Mesodermal cell (in vitro differentiated cells): ENCODE results near the gene WDR5.

Experiments used
- H3K27ac ChIP-seq: 2 replicates; pipeline ENCODE4 v1.7.0; 2013; ENCODE audit warnings: mild to moderate bottlenecking, low read depth, low read length, moderate library complexity; ENCODE audit not compliant: severe bottlenecking
- H3K36me3 ChIP-seq: 2 replicates; pipeline ENCODE4 v1.7.1; 2013; ENCODE audit warnings: mild to moderate bottlenecking, low read length, moderate library complexity; ENCODE audit not compliant: control insufficient read depth, insufficient read depth
- H3K4me1 ChIP-seq: one replicate; pipeline ENCODE4 v1.7.1; 2013; ENCODE audit warnings: mild to moderate bottlenecking, low read length; ENCODE audit not compliant: insufficient read depth, control insufficient read depth, poor library complexity, severe bottlenecking
- H3K4me3 ChIP-seq: 2 replicates; pipeline ENCODE4 v1.7.0; 2013; ENCODE audit warnings: low read length, control low read depth, mild to moderate bottlenecking; ENCODE audit not compliant: insufficient read depth, poor library complexity, severe bottlenecking; ENCODE audit errors: extremely low read depth
- H3K9me3 ChIP-seq: 2 replicates; pipeline ENCODE4 v1.7.1; 2013; ENCODE audit warnings: mild to moderate bottlenecking, low read length, moderate library complexity; ENCODE audit not compliant: control insufficient read depth
- WGBS, 2 experiments: methylation state at CpG; one replicate each; pipeline ENCODE4 v1.1.5; 2013; ENCODE audit warnings: missing lambda C conversion rate in 2 of 2; ENCODE audit not compliant: insufficient coverage in 2 of 2; 5-methylcytosine and 5-hydroxymethylcytosine counted together

Gene WDR5

GRCh38 chr9:134175291-134175807 is 39.5 kb downstream of the WDR5 start:
- peaks cover 3% of the 10 kb centered on the region for H3K4me1 ChIP-seq
- H3K9me3 ChIP-seq, result no peaks in the 10 kb centered on the region
- H3K36me3 ChIP-seq, result no peaks in the 10 kb centered on the region
- no peak overlapping the region for H3K27ac ChIP-seq
- WGBS, 2 experiments, result 84 to 85% methylated on average over 6 to 9 of the region's 20 CpGs
- H3K4me3 ChIP-seq, result no peak overlapping the region

GRCh38 chr9:134175808-134176598 is 40.1 kb downstream of the WDR5 start:
- H3K36me3 ChIP-seq, result no peaks in the 10 kb centered on the region
- peaks cover 3% of the 10 kb centered on the region for H3K4me1 ChIP-seq
- no peaks in the 10 kb centered on the region for H3K9me3 ChIP-seq
- H3K4me3 ChIP-seq, result no peak overlapping the region
- 85 to 87% methylated on average over 29 to 34 of the region's 35 CpGs for WGBS, 2 experiments
- no peak overlapping the region for H3K27ac ChIP-seq

GRCh38 chr9:134176599-134176968 is 40.7 kb downstream of the WDR5 start:
- no peak overlapping the region for H3K27ac ChIP-seq
- H3K36me3 ChIP-seq, result no peaks in the 10 kb centered on the region
- peaks cover 3% of the 10 kb centered on the region for H3K4me1 ChIP-seq
- WGBS, 2 experiments, result 64 to 65% methylated on average over 3 to 4 of the region's 6 CpGs
- no peaks in the 10 kb centered on the region for H3K9me3 ChIP-seq
- H3K4me3 ChIP-seq, result no peak overlapping the region

- no peak overlapping the region for H3K4me3 ChIP-seq
- no peak overlapping the region for H3K27ac ChIP-seq
- no CpG with 5 or more reads among the region's 17 CpGs for WGBS, 2 experiments
- H3K36me3 ChIP-seq, result no peaks in the 10 kb centered on the region
- peaks cover 3% of the 10 kb centered on the region for H3K4me1 ChIP-seq
- no peaks in the 10 kb centered on the region for H3K9me3 ChIP-seq
Measured at GRCh38 chr9:134177186-134177585, 41.3 kb downstream of the WDR5 start.

- 84 to 85% methylated on average over 16 to 19 of the region's 28 CpGs for WGBS, 2 experiments
- H3K36me3 ChIP-seq, result no peaks in the 10 kb centered on the region
- no peak overlapping the region for H3K27ac ChIP-seq
- H3K4me1 ChIP-seq, result peaks cover 3% of the 10 kb centered on the region
- no peak overlapping the region for H3K4me3 ChIP-seq
- no peaks in the 10 kb centered on the region for H3K9me3 ChIP-seq
Measured at GRCh38 chr9:134177624-134178393, 41.9 kb downstream of the WDR5 start.

GRCh38 chr9:134178394-134178767 is 42.5 kb downstream of the WDR5 start:
- WGBS, 2 experiments, result 86 to 92% methylated on average over 9 of the region's 9 CpGs
- Histone ChIP-seq H3K9me3 (no peaks in the 10 kb centered on the region), H3K4me1 (peaks cover 3% of the 10 kb centered on the region), H3K27ac (no peak overlapping the region), H3K4me3 (no peak overlapping the region), H3K36me3 (no peaks in the 10 kb centered on the region)

GRCh38 chr9:134178768-134179551 is 43.1 kb downstream of the WDR5 start:
- 83 to 85% methylated on average over 27 to 29 of the region's 30 CpGs for WGBS, 2 experiments

GRCh38 chr9:134179595-134179917 is 43.7 kb downstream of the WDR5 start:
- Histone ChIP-seq H3K36me3 (no peaks in the 10 kb centered on the region), H3K27ac (no peak overlapping the region), H3K4me3 (no peak overlapping the region), H3K9me3 (no peaks in the 10 kb centered on the region), H3K4me1 (peaks cover 3% of the 10 kb centered on the region)
- 88 to 92% methylated on average over 6 of the region's 6 CpGs for WGBS, 2 experiments

More at GRCh38 chr9:134178768-134179551, 43.1 kb downstream of the WDR5 start:
- H3K4me1 ChIP-seq, result peaks cover 3% of the 10 kb centered on the region
- no peak overlapping the region for H3K4me3 ChIP-seq
- H3K27ac ChIP-seq, result no peak overlapping the region
- no peaks in the 10 kb centered on the region for H3K36me3 ChIP-seq
- H3K9me3 ChIP-seq, result no peaks in the 10 kb centered on the region

GRCh38 chr9:134179918-134180785 is 44.3 kb downstream of the WDR5 start:
- H3K36me3 ChIP-seq, result no peaks in the 10 kb centered on the region
- no peak overlapping the region for H3K27ac ChIP-seq
- H3K4me3 ChIP-seq, result no peak overlapping the region
- H3K9me3 ChIP-seq, result no peaks in the 10 kb centered on the region
- 86 to 90% methylated on average over 26 to 29 of the region's 29 CpGs for WGBS, 2 experiments
- H3K4me1 ChIP-seq, result peaks cover 3% of the 10 kb centered on the region
